Neural cell (in vitro differentiated cells): ENCODE measurements around the gene NDUFA12.

ENCODE experiments used
- EP300 ChIP-seq: fragments of 450-650 bp; conservative IDR thresholded peaks from 2 replicates; pipeline ENCODE4 v1.6.1; 2014; ENCODE audit warnings: antibody characterized with exemption, mild to moderate bottlenecking, moderate library complexity; ENCODE audit not compliant: poor library complexity, severe bottlenecking
- EZH2 ChIP-seq: fragments of 200-600, 300-800 bp; shearing (Covaris generic), sonication (generic); IDR thresholded peaks from 2 replicates; pipeline ENCODE4 v1.6.1; 2014; ENCODE audit warnings: antibody characterized with exemption, low read length, borderline replicate concordance, mild to moderate bottlenecking; ENCODE audit not compliant: insufficient read depth, poor library complexity, severe bottlenecking
- POLR2AphosphoS5 ChIP-seq: IDR thresholded peaks from 2 replicates; pipeline ENCODE4 v1.6.1; 2012
- TAF1 ChIP-seq: IDR thresholded peaks from 2 replicates; pipeline ENCODE4 v1.6.1; 2012; ENCODE audit warnings: low read depth
- TF ChIP-seq, protein P1 (sequence below): IDR thresholded peaks from 2 replicates; pipeline ENCODE4 v1.6.1; 2012; ENCODE audit warnings: borderline replicate concordance
- TF ChIP-seq, protein P2 (sequence below): fragments of 450-650 bp; IDR thresholded peaks from 2 replicates; pipeline ENCODE4 v1.5.1; 2014; ENCODE audit warnings: antibody characterized with exemption, mild to moderate bottlenecking, moderate library complexity; ENCODE audit not compliant: poor library complexity, severe bottlenecking

GRCh38 chr12:94951071-94951934, 52.2 kb downstream of the NDUFA12 start:
- TF ChIP-seq EP300 (no peak), TAF1 (no peak), EZH2 (no peak), POLR2AphosphoS5 (no peak)
- TF ChIP-seq, protein P1, sequence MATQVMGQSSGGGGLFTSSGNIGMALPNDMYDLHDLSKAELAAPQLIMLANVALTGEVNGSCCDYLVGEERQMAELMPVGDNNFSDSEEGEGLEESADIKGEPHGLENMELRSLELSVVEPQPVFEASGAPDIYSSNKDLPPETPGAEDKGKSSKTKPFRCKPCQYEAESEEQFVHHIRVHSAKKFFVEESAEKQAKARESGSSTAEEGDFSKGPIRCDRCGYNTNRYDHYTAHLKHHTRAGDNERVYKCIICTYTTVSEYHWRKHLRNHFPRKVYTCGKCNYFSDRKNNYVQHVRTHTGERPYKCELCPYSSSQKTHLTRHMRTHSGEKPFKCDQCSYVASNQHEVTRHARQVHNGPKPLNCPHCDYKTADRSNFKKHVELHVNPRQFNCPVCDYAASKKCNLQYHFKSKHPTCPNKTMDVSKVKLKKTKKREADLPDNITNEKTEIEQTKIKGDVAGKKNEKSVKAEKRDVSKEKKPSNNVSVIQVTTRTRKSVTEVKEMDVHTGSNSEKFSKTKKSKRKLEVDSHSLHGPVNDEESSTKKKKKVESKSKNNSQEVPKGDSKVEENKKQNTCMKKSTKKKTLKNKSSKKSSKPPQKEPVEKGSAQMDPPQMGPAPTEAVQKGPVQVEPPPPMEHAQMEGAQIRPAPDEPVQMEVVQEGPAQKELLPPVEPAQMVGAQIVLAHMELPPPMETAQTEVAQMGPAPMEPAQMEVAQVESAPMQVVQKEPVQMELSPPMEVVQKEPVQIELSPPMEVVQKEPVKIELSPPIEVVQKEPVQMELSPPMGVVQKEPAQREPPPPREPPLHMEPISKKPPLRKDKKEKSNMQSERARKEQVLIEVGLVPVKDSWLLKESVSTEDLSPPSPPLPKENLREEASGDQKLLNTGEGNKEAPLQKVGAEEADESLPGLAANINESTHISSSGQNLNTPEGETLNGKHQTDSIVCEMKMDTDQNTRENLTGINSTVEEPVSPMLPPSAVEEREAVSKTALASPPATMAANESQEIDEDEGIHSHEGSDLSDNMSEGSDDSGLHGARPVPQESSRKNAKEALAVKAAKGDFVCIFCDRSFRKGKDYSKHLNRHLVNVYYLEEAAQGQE = no peak
- TF ChIP-seq, protein P2, sequence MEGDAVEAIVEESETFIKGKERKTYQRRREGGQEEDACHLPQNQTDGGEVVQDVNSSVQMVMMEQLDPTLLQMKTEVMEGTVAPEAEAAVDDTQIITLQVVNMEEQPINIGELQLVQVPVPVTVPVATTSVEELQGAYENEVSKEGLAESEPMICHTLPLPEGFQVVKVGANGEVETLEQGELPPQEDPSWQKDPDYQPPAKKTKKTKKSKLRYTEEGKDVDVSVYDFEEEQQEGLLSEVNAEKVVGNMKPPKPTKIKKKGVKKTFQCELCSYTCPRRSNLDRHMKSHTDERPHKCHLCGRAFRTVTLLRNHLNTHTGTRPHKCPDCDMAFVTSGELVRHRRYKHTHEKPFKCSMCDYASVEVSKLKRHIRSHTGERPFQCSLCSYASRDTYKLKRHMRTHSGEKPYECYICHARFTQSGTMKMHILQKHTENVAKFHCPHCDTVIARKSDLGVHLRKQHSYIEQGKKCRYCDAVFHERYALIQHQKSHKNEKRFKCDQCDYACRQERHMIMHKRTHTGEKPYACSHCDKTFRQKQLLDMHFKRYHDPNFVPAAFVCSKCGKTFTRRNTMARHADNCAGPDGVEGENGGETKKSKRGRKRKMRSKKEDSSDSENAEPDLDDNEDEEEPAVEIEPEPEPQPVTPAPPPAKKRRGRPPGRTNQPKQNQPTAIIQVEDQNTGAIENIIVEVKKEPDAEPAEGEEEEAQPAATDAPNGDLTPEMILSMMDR = no peak
